HG02884 (cell line): ENCODE data around the gene TMEM150B.

Experiments used
- ATAC-seq: cut with Tn5 transposase; IDR thresholded peaks from one replicate; pipeline ENCODE4 v1.9.1; 2021; ENCODE audit warnings: mild to moderate bottlenecking, moderate library complexity; ENCODE audit not compliant: unreplicated experiment

Gene TMEM150B, protein sequence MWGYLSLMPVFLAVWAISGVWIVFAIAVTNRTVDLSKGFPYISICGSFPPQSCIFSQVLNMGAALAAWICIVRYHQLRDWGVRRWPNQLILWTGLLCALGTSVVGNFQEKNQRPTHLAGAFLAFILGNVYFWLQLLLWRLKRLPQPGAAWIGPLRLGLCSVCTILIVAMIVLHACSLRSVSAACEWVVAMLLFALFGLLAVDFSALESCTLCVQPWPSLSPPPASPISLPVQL

DNA sequence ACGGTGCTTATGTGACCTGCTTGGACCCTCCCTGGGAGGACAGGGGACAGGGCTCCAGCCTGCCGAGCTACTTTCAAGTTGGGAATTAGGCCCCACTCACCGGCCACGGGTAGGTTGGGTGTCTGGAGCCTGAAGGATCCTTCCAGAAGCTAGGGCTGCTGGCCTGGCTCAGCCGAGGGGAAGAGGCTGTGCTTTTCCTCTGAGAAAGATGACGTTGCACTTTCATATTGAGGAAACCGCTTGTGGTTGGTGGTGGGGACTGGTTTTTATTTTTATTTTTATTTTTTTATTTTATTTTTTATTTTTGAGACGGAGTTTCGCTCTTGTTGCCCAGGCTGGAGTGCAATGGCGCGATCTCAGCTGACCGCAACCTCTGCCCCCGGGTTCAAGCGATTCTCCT lies at the start of gene TMEM150B:
Gene TMEM150B (minus strand): TSS at position 170 of the 400 bp plus-strand sequence. CDS start 4,305 bp downstream, outside the sequence.
- no peak for ATAC-seq

DNA sequence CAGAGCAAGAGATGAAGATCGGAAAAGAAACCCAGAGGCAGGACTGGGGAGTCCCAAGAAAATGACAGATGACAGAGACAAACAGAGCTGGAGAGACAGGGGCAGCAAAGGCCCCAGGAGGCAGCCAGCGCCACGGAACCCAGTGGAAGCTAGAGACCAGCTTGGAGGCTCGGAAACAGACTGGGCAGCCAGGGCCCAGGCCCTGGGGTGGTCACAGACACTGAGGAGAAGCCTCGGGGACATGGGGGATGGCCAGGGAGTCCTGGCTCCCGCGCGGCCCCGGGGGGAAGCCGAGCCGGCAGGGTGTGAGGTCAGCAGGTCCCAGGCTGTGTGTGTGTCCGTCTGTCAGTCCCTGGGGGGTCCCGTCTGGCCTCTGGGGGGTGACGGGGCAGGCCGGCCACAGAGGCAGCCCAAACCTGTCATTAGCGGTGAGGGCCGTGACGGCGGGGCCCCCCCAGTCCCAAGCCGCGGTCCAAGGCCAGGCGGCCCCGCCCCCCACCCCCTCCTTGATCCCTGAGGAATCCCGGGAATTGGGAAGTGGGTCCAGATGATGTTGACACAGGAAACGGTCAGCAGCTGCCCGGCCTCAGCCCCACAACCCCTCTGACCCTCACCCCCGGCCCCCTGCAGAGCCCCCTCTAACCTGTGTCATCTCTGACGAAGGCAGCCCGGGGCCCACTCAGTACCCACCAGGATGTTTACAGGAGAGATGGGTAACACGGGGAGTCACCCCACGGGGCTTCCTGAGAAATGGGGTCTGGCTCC lies 49.0 kb upstream of the TMEM150B start:
- no peak for ATAC-seq

DNA sequence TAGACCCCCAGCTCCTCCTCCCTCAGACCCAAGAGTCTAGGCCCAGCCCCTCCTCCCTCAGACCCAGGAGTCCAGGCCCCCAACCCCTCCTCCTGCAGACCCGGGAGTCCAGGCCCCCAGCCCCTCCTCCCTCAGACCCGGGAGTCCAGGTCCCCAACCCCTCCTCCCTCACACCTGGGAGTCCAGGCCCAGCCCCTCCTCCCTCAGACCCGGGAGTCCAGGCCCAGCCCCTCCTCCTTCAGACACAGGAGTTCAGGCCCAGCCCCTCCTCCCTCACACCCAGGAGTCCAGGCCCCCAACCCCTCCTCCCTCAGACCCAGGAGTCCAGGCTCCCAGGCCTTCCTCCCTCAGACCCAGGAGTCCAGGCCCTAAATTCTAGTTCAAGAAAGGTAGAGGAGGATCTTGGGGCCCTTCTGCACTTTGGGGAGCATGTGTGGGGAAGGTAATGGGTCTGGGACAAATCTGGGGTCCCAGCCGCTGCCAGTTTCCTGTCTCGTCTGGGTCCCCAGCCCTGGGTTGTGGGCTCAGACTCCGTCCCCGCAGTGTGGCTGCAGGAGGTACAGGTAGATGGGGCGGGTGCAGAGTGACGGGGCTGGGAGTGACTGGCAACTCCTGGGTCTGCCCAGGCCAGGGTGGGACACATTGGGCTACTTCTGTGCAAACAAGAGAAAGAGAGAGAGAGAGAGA lies 48.3 kb upstream of the TMEM150B start:
- no peak for ATAC-seq

DNA sequence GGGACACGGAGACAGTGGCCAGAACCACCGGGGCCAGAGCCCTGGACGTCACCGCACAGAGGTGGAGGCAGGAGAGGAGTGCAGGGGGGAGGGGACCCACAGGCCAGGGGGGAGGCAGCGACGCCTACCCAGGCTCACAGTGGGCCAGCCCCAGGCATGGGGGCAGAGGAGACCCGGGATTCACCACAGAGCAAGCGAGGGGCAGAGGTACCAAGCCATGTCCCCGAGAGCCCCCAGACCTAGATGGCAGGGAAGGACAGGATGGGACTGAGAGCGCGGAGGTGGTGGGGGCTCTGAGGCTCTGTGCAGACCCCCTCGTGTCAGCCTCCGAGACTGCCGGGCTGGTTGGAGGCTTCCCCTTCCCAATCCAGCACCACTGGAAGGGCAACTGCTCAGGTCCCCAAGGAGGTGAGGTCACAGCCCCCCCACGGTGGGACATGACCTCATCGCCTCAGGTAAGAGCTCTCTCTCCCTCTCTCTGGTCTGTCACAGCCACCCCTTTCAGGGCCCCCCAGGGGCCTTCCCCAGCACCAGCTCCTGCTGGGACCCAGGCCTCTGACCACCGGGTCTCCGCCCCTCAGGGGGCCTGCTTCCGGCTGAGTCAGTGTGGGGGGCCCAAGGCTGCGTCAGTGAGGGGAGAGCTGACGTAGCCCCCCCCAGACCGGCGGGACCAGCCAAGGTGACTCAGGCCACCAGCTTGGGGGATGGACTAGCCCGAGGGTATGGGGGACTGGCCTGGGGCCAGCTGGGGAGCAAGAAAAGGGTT lies 47.4 kb upstream of the TMEM150B start:
- no peak for ATAC-seq

DNA sequence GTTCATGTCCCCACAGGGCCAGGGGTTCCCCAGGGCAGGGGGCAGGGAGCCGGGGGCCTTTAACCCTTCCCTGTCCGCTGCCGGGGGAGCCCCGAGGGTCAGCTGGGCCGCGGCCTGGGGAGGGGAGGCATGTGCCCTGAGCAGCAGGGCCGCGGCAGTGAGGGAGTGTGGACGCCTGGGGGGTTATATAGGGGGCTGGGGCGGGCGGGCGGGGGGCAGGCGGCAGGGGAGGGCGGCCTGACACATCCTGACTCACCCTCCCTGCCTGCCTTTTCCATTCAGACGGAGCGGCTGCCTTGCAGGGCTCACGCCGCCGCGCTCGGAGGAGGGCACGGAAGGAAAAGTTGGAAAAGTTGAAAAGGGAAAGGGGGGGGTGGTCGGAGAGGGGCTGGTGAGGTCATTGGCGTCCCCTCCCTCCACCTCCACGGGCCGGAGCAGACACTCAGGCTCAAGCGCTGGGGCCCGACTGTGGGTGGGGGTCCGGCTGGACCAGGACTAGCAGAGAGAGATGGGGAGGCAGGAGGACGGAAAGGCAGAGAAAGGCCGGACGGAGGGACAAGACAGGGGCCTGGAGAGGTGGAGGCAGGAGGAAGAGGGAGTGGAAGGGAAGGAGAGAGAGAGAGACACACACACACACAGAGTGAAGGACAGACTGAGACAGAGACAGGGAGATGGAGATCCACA lies 45.3 kb upstream of the TMEM150B start, which contains the start of gene IL11:
Gene IL11 (minus strand): TSS at position 159 of the 684 bp plus-strand sequence. CDS start 153 bp downstream, at position 6.
- ATAC-seq, result no peak

DNA sequence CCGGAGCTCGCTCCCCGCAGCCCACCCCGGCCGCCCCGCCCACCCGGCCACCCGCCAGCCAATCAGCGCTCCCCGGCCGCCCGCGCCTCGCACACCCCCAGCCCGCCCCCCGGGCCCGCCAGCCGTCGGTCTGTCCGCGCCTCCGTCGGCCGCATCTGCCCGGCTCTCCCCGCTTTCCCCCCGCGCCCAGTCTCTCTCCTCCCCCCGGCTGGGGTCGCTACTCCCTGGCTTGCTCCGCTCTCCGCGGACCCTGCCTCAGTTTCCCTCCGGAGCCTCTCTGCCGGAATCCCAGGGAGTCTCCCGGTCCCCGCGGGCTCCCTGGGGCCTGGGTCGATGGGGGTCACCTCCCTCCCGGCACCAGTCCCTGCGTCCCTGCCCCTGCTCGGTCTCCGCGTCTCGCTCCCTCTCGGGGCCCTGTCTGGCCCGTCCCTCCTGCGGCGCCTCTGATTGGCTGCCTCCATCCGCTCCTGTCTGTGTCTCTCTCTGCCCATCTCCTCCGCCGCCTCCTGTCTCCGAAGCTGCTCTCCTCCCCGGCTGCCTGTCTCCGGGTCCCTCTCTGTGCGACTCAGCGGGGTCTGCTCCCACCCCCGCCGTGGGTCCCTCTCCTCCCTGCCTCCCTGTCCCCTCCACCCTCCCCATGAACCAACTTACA lies 44.6 kb upstream of the TMEM150B start:
- ATAC-seq, result no peak

DNA sequence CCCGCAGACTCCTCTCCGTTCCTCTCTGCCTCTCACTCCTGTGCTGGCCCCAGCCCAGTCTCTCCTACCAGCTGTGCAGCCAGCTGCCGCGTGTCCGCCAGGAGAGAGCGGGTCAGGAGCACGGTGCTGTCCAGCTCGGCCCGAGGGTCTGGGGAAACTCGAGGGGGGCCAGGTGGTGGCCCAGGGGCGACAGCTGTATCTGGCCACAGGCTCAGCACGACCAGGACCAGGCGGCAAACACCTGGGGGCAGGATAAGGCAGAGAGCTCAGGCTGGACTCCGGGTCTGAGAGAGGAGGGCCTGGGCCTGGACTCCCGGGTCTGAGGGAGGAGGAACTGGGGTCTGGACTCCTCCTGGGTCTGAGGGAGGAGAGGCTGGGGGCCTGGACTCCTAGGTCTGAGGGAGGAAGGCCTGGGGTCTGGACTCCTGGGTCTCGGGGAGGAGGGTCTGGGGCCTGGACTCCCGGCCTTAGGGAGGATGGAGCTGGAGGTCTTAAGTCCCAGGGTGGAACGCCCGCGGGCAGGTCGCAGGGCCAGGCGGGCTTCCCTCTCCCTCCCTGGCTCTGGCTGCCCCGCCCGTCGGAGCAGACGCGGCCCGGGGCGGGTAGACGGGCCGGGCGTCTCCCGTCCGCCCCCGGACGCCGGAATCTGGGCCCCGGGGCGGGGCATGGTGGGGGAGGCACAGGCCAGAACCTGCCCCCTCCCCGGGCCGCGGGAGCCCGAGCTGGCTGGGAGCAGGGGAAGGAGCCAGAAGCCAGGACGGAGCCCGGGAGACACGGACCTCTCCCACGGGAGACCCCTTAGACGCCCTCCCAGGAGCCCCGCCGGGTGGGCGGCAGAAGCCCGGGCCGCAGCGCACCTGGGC lies 43.8 kb upstream of the TMEM150B start:
- ATAC-seq, result no peak

DNA sequence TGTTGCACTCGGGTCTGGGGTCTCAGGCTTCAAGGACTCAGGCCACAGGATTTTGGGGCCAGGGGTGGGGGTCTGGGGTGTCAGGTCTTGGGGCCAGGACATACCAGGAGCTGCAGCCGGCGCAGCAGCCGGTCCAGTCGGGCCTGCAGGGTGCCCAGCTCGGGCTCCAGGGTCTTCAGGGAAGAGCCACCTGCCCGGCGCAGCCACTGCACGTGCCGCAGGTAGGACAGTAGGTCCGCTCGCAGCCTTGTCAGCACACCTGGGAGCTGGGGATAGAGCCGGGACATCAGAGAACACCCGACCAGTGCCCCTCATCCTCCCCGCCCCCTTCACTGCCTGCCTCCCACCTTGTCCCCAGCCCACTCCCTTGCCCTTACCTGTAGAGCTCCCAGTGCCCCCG lies 43.0 kb upstream of the TMEM150B start:
- ATAC-seq, result no peak

DNA sequence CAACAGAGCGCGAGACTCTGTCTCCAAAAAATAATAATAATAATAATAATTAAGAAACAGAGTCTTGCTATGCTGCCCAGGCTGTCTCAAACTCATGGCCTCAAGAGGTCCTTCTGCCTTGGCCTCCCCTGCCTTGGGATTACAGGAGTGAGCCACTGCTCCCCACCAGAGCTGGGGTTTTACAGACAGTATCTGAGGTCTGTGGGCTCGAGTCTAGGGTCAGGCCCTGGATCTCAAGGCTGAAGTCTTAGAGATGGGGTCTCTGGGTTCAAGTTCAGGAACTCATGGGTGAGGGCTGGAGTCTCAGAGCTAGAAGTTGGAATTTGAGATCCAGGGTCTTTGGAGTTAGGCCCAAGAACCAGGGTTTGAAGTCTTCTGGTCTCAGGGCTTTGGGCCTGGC lies 41.6 kb upstream of the TMEM150B start:
- no peak for ATAC-seq

DNA sequence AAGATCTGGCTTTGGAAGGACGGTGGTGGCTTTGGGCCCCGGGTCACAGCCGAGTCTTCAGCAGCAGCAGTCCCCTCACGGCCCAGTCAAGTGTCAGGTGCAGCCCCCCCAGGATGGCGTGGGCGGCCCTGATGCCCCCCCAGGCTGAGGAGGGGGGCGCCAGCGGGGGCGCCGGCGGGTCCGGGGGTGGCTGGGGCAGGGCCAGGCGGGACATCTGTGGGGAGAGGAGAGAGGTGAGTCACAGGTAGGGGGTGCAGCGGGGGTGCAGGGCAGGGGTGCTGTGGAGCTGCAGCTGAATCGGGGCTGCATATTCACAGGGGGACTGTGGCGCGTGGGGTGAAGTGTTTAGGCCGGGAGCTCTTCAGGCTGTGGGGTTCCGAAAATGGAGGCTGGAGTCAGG lies 40.8 kb upstream of the TMEM150B start:
- ATAC-seq, result no peak

DNA sequence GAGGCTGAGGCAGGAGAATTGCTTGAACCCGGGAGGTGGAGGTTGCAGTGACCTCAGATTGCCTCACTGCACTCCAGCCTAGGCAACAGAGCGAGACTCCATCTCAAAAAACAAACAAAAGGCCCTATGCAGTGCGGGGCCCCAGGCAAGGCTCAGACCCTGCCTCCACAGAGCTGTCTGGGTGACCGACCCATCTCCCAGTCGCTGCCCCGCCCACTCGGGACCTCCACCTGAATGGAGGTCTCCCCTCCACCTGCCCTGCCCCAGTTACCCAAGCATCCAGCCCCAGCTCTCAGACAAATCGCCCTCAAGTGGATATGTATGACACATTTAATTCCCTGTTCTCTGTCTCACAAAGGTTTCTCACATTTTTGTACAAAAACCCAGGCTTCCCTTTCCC lies 40.1 kb upstream of the TMEM150B start:
- no peak for ATAC-seq

DNA sequence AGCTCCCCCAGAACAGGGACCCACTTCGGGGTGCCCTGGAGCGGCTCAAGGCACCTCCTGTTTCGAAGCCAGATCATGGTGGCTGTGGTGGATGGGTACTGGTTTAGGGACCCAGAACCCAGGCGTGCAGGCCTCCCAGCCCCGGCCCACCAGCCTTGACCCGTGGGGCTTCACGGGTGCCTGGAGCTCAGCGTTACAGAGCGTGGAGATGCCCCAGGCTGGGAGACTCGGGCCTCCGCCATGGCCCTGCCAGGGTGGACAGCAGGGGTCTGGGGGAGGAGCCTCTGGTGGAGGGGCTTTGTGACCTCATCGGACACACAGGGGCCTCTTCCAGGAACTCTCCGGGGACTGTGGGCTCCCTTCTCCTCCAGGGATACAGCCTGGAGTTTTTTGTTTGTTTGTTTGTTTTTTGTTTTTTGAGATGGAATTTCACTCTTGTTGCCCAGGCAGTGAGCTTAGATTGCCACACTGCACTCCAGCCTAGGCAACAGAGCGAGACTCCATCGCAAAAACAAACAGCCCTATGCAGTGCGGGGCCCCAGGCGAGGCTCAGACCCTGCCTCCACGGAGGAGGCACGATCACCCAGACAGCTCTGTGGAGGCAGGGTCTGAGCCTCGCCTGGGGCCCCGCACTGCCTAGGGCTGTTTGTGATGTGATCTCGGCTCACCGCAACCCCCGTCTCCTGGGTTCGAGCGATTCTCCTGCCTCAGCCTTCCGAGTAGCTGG lies 38.0 kb upstream of the TMEM150B start, which contains the start of gene GARIN5B:
Gene GARIN5B (minus strand): TSS at position 271 of the 727 bp plus-strand sequence. CDS start 194 bp downstream, at position 77.
- ATAC-seq, result no peak

DNA sequence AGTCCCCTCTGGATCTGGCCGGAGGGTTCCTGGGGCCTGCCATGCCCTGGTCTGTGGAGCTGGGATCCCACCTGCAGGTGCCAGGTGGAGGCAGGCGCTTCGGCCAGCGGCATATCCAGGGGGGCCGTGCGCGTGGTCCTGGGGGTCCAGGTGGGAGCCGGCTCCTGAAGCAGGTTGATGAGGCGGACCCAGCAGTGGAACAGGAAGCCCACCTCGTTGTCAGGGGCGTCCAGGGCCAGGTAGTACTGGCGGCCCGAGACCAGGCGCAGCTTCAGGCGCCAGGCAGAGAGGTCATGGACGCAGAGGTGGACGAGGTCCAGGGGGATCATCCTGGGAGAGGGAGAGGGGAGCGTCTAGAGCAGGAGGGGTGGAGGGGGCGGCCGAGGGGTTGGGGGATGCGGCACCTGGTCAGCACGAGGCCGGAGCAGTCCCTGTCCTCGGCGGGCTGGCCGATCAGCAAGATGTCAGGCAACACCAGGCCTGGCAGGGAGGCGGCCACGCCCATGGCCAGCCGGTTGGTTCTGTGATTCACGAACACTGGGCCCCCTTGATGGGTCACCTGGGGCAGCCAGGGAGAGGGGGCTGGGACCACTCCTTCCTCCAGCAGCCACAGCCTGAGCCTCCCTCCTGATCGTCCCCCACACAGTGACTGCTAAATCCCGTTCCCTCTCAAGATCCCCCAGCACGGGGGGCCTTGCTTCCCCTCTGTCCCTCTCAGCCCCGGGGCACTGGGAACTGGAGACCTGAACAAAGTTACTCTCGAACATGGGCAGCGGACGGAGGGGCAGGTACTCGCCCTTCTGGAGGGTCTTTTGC lies 37.2 kb upstream of the TMEM150B start:
- no peak for ATAC-seq

DNA sequence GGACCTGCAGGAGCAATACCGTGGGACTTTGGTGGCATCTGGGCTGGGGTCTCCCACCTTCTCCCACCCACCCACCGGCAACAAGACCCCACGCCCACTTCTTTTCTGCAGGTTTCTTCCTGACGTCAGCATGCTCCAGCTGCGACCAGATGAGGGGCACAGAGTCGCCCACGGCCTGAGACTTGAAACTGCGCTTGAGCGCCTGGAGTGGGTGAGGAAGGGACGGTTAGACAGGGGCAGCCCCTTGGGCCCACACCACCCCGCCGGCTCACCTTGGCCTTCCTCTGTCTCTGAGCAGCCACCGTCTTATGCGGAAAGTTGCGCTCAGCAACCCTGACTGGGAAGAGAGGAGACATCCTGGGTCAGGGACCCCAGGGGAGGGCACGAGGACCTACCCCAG lies 35.8 kb upstream of the TMEM150B start:
- ATAC-seq, result no peak

DNA sequence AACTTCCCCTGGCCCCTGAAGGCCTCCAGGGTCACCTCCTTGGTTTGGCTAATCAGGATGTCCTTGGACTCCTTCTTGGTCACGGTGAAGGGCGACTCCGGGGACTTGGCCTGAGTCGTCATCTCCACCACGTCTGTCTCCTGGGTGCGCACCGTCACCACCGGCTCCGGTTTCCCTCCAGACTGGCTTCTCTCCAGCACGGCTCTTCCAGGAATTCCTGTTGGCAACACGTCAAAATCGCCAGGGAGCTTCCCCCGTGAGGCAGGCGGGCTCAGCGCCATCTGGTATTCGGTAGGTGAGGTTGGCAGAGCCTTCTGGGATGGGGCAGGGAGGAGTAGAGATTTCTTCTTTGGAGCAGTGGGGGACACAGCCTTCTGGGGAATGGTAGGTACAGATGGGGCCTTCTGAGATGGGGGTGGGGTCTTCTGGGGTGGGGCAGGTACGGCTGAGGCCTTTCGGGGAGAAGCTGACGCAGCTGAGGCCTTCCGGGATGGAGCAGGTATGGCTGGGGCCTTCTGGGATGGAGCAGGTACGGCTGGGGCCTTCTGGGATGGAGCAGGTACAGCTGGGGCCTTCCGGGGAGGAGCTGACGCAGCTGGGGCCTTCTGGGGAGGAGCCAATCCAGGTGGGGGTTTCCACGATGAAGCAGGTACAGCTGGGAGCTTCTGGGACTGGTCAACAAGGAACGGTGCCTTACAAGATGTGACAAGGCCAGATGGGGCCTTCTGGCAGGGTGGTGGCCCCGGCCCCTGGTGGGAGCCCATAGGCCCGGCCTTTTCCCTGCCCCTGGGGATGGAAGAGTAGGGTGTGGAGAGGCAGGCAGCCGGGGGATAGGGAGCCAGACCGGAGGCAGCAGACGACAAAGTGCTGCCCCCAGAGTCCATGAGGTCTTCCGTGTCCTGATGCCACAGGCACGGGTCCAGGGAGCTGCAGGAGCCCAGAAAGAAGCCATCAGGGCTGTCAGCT lies 34.1 kb upstream of the TMEM150B start:
- ATAC-seq, result no peak

DNA sequence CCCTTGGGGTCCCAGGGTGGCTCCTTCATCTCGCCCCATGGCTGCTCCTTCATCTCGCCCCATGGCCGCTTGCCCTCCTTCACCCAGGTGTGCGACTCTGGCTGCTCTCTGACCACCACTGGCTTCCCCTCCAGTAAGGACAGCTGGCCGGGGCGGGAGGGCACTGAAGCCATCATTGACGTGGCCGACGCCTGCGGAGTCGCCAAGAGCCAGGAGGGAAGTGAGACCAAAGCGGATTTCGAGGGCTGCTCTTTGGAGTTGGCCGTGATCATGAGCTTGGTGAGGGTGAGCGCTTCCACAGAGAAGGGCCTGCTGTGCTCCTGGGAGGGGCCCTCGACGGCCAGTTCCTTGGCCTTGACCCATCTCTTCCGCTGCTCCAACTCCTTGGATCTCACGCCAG lies 33.4 kb upstream of the TMEM150B start:
- ATAC-seq, result no peak
